DND-41 (cell line): ENCODE results near the gene PARN.

Source experiments
- ATAC-seq: fragments of 200-7000 bp; cut with Tn5 transposase; 3 replicates; pipeline ENCODE4 v1.9.1; 2021; ENCODE audit warnings: low read depth; ENCODE audit not compliant: insufficient read depth
- DNase-seq: peaks from one replicate; pipeline ENCODE4 v3.0.0-alpha.2; 2020
- H2AFZ ChIP-seq: 2 replicates; pipeline ENCODE4 v1.6.0; 2012; ENCODE audit warnings: low read depth, low read length
- H3K27ac ChIP-seq: 2 replicates; pipeline ENCODE4 v1.5.1; 2012; ENCODE audit warnings: low read length, inconsistent platforms
- H3K27me3 ChIP-seq: fragments of 200-600 bp; sonication (generic); 2 replicates; pipeline ENCODE4 v1.6.0; 2012; ENCODE audit warnings: low read length, mild to moderate bottlenecking, inconsistent platforms; ENCODE audit not compliant: insufficient read depth, poor library complexity
- H3K36me3 ChIP-seq: 2 replicates; pipeline ENCODE4 v1.5.1; 2012; ENCODE audit warnings: low read length, inconsistent platforms; ENCODE audit not compliant: insufficient read depth
- H3K4me1 ChIP-seq: 2 replicates; pipeline ENCODE4 v1.5.1; 2012; ENCODE audit warnings: mild to moderate bottlenecking, low read length; ENCODE audit not compliant: insufficient read depth
- H3K4me2 ChIP-seq: 2 replicates; pipeline ENCODE4 v1.6.0; 2012; ENCODE audit warnings: mild to moderate bottlenecking, moderate library complexity, low read length, inconsistent platforms; ENCODE audit not compliant: insufficient read depth
- H3K4me3 ChIP-seq, 2 experiments: fragments of 200-600 bp in 1 of 2; shearing (Covaris generic) in 1 of 2; 2 replicates each; pipeline ENCODE4 v1.5.1; 2012 to 2016; ENCODE audit warnings: inconsistent platforms in 2 of 2, low read length in 2 of 2, mild to moderate bottlenecking in 2 of 2, low read depth in 1 of 2, moderate library complexity in 1 of 2
- H3K79me2 ChIP-seq: 2 replicates; pipeline ENCODE4 v1.6.0; 2012; ENCODE audit warnings: low read length, inconsistent platforms; ENCODE audit not compliant: insufficient read depth
- H3K9ac ChIP-seq: 2 replicates; pipeline ENCODE4 v1.6.0; 2012; ENCODE audit warnings: low read depth, mild to moderate bottlenecking, inconsistent platforms, low read length, moderate library complexity
- H3K9me3 ChIP-seq: 2 replicates; pipeline ENCODE4 v1.5.1; 2012; ENCODE audit warnings: low read length, moderate library complexity, mild to moderate bottlenecking, inconsistent platforms; ENCODE audit not compliant: insufficient read depth, severe bottlenecking
- H4K20me1 ChIP-seq: 2 replicates; pipeline ENCODE4 v1.6.0; 2012; ENCODE audit warnings: low read length; ENCODE audit not compliant: insufficient read depth
- CTCF ChIP-seq: IDR thresholded peaks from 2 replicates; pipeline ENCODE4 v1.5.1; 2012; ENCODE audit warnings: borderline replicate concordance, low read length, moderate library complexity, mild to moderate bottlenecking; ENCODE audit not compliant: poor library complexity, severe bottlenecking; ENCODE audit errors: extremely low read depth
- EZH2 ChIP-seq: IDR thresholded peaks from 3 replicates; pipeline ENCODE4 v1.6.1; 2012; ENCODE audit warnings: borderline replicate concordance, low read depth, mild to moderate bottlenecking, moderate library complexity, low read length, inconsistent platforms; ENCODE audit not compliant: severe bottlenecking

PARN gene

GRCh38 chr16:14523632-14524031 lies 106.4 kb downstream of the PARN start:
- H3K36me3 ChIP-seq: peaks cover 10% of the 10 kb centered on the region; the same call in 1 of the 2 replicates
- no peaks in the 10 kb centered on the region for H3K79me2 ChIP-seq
- no peak overlapping the region for H2AFZ ChIP-seq
- H3K4me3 ChIP-seq: no peak overlapping the region
- no peak overlapping the region for H3K9ac ChIP-seq
- TF ChIP-seq EZH2 (no peak), CTCF (no peak)
- H3K27me3 ChIP-seq: no peaks in the 10 kb centered on the region
- H3K9me3 ChIP-seq: no peaks in the 10 kb centered on the region
- H3K27ac ChIP-seq: no peak overlapping the region
- peaks cover 9% of the 10 kb centered on the region; the same call in 1 of the 2 replicates for H4K20me1 ChIP-seq
- no peak overlapping the region for H3K4me2 ChIP-seq
- no peaks in the 10 kb centered on the region for H3K4me1 ChIP-seq
- DNase-seq: no peak
- ATAC-seq: no peak

GRCh38 chr16:14522671-14523070 lies 107.4 kb downstream of the PARN start:
- no peak for DNase-seq

GRCh38 chr16:14520753-14521152 lies 109.3 kb downstream of the PARN start:
- Histone ChIP-seq H3K9ac (no peak overlapping the region), H3K4me2 (no peak overlapping the region), H3K79me2 (no peaks in the 10 kb centered on the region; the same call in 1 of the 2 replicates), H3K27me3 (no peaks in the 10 kb centered on the region), H3K4me1 (no peaks in the 10 kb centered on the region), H4K20me1 (peaks cover 8% of the 10 kb centered on the region; the same call in 1 of the 2 replicates), H2AFZ (no peak overlapping the region), H3K36me3 (peaks cover 6% of the 10 kb centered on the region; the same call in 1 of the 2 replicates), H3K27ac (no peak overlapping the region), H3K9me3 (no peaks in the 10 kb centered on the region), H3K4me3 (no peak overlapping the region)
- DNase-seq: no peak
- TF ChIP-seq EZH2 (no peak), CTCF (no peak)
- ATAC-seq: no peak

More at GRCh38 chr16:14522671-14523070, 107.4 kb downstream of the PARN start:
- Histone ChIP-seq H2AFZ (no peak overlapping the region), H3K79me2 (no peaks in the 10 kb centered on the region; the same call in 1 of the 2 replicates), H3K4me3 (no peak overlapping the region), H3K36me3 (peaks cover 6% of the 10 kb centered on the region; the same call in 1 of the 2 replicates), H4K20me1 (peaks cover 4% of the 10 kb centered on the region; the same call in 1 of the 2 replicates), H3K27ac (no peak overlapping the region), H3K9me3 (no peaks in the 10 kb centered on the region), H3K9ac (no peak overlapping the region), H3K4me2 (no peak overlapping the region), H3K4me1 (no peaks in the 10 kb centered on the region), H3K27me3 (no peaks in the 10 kb centered on the region)
- TF ChIP-seq CTCF: no peak
- TF ChIP-seq EZH2: no peak
- ATAC-seq: no peak
